Body of pancreas (tissue), 4 donors: ENCODE data around the gene SCYGR7.

Experiments used
- POLR2A ChIP-seq, 3 donors: fragments of 450-650 bp; IDR thresholded peaks; one replicate each; pipeline ENCODE4 v1.6.1; 2016; ENCODE audit warnings: antibody characterized with exemption in 3 of 3, mild to moderate bottlenecking in 2 of 3
- TF ChIP-seq, protein P1 (sequence below), 7 experiments: fragments of 450-650 bp in 4 of 7; fragments of 200-600 bp in 3 of 7; sonication (generic) in 3 of 7; IDR thresholded peaks; one replicate each; pipeline ENCODE4 v1.5.1; 2016 to 2019; ENCODE audit warnings: antibody characterized with exemption in 7 of 7

DNA sequence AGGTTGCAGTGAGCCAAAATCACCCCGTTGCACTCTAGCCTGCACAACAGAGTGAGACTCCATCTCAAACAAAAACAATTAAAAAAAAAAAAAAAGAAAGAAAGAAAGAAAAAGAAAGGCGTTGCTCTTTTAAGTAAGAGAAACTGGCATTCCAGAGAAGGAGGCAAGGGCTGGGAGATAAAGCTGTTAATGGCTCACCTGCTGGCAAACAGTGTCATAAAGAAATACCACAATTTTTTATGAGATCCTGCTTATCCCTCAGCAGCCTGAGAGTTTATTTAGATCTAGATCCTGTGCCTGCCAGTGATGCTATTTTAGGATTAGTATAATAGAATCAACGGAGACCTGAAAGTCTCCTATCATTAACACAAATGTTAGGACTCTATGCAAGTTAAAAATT lies 26.6 kb upstream of the SCYGR7 start:
- TF ChIP-seq, protein P1, sequence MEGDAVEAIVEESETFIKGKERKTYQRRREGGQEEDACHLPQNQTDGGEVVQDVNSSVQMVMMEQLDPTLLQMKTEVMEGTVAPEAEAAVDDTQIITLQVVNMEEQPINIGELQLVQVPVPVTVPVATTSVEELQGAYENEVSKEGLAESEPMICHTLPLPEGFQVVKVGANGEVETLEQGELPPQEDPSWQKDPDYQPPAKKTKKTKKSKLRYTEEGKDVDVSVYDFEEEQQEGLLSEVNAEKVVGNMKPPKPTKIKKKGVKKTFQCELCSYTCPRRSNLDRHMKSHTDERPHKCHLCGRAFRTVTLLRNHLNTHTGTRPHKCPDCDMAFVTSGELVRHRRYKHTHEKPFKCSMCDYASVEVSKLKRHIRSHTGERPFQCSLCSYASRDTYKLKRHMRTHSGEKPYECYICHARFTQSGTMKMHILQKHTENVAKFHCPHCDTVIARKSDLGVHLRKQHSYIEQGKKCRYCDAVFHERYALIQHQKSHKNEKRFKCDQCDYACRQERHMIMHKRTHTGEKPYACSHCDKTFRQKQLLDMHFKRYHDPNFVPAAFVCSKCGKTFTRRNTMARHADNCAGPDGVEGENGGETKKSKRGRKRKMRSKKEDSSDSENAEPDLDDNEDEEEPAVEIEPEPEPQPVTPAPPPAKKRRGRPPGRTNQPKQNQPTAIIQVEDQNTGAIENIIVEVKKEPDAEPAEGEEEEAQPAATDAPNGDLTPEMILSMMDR (IDR thresholded peaks at IDR 0.05): no peak
- no peak for TF ChIP-seq POLR2A (IDR thresholded peaks at IDR 0.05)
